ENCODE measurements around the gene UBQLN2. TPM values are rescaled to one million over a fixed set of nuclear protein-coding genes. Genes with fewer than 3 reads are reported as not detected.

UBQLN2 gene
- total and polyA plus RNA-seq, 2 experiments from 2014 or later = 21.2 to 39.5 TPM

- no peaks in the 10 kb centered on the region for H3K9me3 ChIP-seq (ENCODE audit: low read depth)
- H3K36me3 ChIP-seq (replicated peaks; ENCODE audit: insufficient read depth, low read depth) = no peaks in the 10 kb centered on the region
- H4K20me1 ChIP-seq (ENCODE audit: insufficient read depth, poor library complexity, severe bottlenecking) = no peaks in the 10 kb centered on the region
- 88% methylated on average over 2 of the region's 2 CpGs for WGBS (ENCODE audit: low lambda C conversion rate, missing lambda C conversion rate)
- no peak overlapping the region for H3K4me2 ChIP-seq
- H3K79me2 ChIP-seq = no peaks in the 10 kb centered on the region
- H3K9me2 ChIP-seq (replicated peaks; ENCODE audit: insufficient read depth) = no peaks in the 10 kb centered on the region
- H3K27ac ChIP-seq = peak overlapping the region; percentile 10
- no peak for TF ChIP-seq CTCF (IDR thresholded peaks at IDR 0.05; ENCODE audit: poor library complexity)
- TF ChIP-seq EZH2phosphoT487 (IDR thresholded peaks at IDR 0.05; ENCODE audit: low read depth, severe bottlenecking, unreplicated experiment) = no peak
- TF ChIP-seq EZH2 (IDR thresholded peaks at IDR 0.05; ENCODE audit: borderline replicate concordance) = no peak
- H3K4me3 ChIP-seq = no peak overlapping the region
- DNase-seq (ENCODE audit: low spot score) = peak; percentile 9
- H3K4me1 ChIP-seq (ENCODE audit: insufficient read depth) = no peaks in the 10 kb centered on the region
- H2AFZ ChIP-seq = no peak overlapping the region
- H3K27me3 ChIP-seq = no peaks in the 10 kb centered on the region
Measured at GRCh38 chrX:56615282-56615681, 51.9 kb downstream of the UBQLN2 start.

Other genes starting within 250 kb of the UBQLN2 start
- gene NBDY, start 165.6 kb downstream of the UBQLN2 start, total RNA-seq = 14.4 and 20.4 TPM in 2 replicates
- gene NBDY, start 165.6 kb downstream of the UBQLN2 start, polyA plus RNA-seq = 161 and 166 TPM in 2 replicates